Mesenchymal stem cell (in vitro differentiated cells and primary cell): ENCODE measurements around the gene OR1L6. TPM values are rescaled to one million over a fixed set of nuclear protein-coding genes. Genes with fewer than 3 reads are reported as not detected.

Experiments
- DNase-seq: peaks from one replicate; pipeline ENCODE4 v3.0.0-alpha.2; 2013
- H2AFZ ChIP-seq: one replicate; pipeline ENCODE4 v1.6.1; 2013; ENCODE audit warnings: low read depth, mild to moderate bottlenecking, control low read depth, inconsistent platforms, low read length, moderate library complexity
- H2AK5ac ChIP-seq: 2 replicates; pipeline ENCODE4 v1.6.1; 2013; ENCODE audit warnings: low read length, moderate library complexity, mild to moderate bottlenecking, inconsistent platforms; ENCODE audit not compliant: severe bottlenecking
- H2BK120ac ChIP-seq: one replicate; pipeline ENCODE4 v1.6.1; 2013; ENCODE audit warnings: low read depth, mild to moderate bottlenecking, inconsistent platforms, low read length, moderate library complexity
- H2BK12ac ChIP-seq, 2 experiments: one replicate each; pipeline ENCODE4 v1.6.1; 2013; ENCODE audit warnings: inconsistent platforms in 2 of 2, low read length in 2 of 2, mild to moderate bottlenecking in 2 of 2, moderate library complexity in 2 of 2, control low read depth in 1 of 2
- H2BK15ac ChIP-seq: one replicate; pipeline ENCODE4 v1.6.1; 2013; ENCODE audit warnings: mild to moderate bottlenecking, low read depth, inconsistent platforms; ENCODE audit not compliant: poor library complexity, severe bottlenecking
- H2BK5ac ChIP-seq: 2 replicates; pipeline ENCODE4 v1.6.1; 2013; ENCODE audit warnings: low read depth, mild to moderate bottlenecking, low read length, control low read depth, inconsistent platforms; ENCODE audit not compliant: poor library complexity, severe bottlenecking
- H3K14ac ChIP-seq, 2 experiments: one replicate each; pipeline ENCODE4 v1.6.1; 2013; ENCODE audit warnings: inconsistent platforms in 2 of 2, low read length in 2 of 2, control low read depth in 1 of 2, mild to moderate bottlenecking in 1 of 2, moderate library complexity in 1 of 2
- H3K18ac ChIP-seq, 2 experiments: one replicate each; pipeline ENCODE4 v1.6.1; 2013; ENCODE audit warnings: inconsistent platforms in 2 of 2, low read length in 2 of 2, control low read depth in 1 of 2, low read depth in 1 of 2, mild to moderate bottlenecking in 1 of 2
- H3K23ac ChIP-seq, 2 experiments: one replicate each; pipeline ENCODE4 v1.6.1; 2013; ENCODE audit warnings: inconsistent platforms in 2 of 2, low read length in 2 of 2, mild to moderate bottlenecking in 2 of 2, moderate library complexity in 2 of 2, control low read depth in 1 of 2
- H3K27ac ChIP-seq: 2 replicates; pipeline ENCODE4 v1.5.1; 2013; ENCODE audit warnings: mild to moderate bottlenecking, moderate library complexity, low read length, control low read depth, inconsistent platforms; ENCODE audit not compliant: poor library complexity, severe bottlenecking
- H3K27me3 ChIP-seq, 2 experiments: 2 replicates each; pipeline versions ENCODE4 v1.6.1 to v1.7.0; 2013; ENCODE audit warnings: low read length in 2 of 2, mild to moderate bottlenecking in 2 of 2, moderate library complexity in 2 of 2, control low read depth in 1 of 2, inconsistent platforms in 1 of 2; ENCODE audit not compliant: control insufficient read depth in 1 of 2, insufficient read depth in 1 of 2
- H3K36me3 ChIP-seq, 2 experiments: 2 replicates each; pipeline versions ENCODE4 v1.6.1 to v1.7.0; 2013; ENCODE audit warnings: low read length in 2 of 2, control low read depth in 1 of 2, inconsistent platforms in 1 of 2, low read depth in 1 of 2, mild to moderate bottlenecking in 1 of 2; ENCODE audit not compliant: insufficient read depth in 2 of 2, control insufficient read depth in 1 of 2
- H3K4ac ChIP-seq, 2 experiments: one replicate each; pipeline ENCODE4 v1.6.1; 2013; ENCODE audit warnings: inconsistent platforms in 2 of 2, low read length in 2 of 2, mild to moderate bottlenecking in 2 of 2, moderate library complexity in 2 of 2, control low read depth in 1 of 2, low read depth in 1 of 2
- H3K4me1 ChIP-seq: 2 replicates; pipeline ENCODE4 v1.6.1; 2013; ENCODE audit warnings: low read depth, low read length, control low read depth; ENCODE audit not compliant: control insufficient read depth, insufficient read depth
- H3K4me2 ChIP-seq: 2 replicates; pipeline ENCODE4 v1.6.1; 2013; ENCODE audit warnings: low read length, mild to moderate bottlenecking, inconsistent platforms; ENCODE audit not compliant: poor library complexity, severe bottlenecking
- H3K4me3 ChIP-seq, 2 experiments: 2 replicates each; pipeline versions ENCODE4 v1.5.1 to v1.7.0; 2013; ENCODE audit warnings: low read length in 2 of 2, mild to moderate bottlenecking in 2 of 2, control low read depth in 1 of 2, low read depth in 1 of 2; ENCODE audit not compliant: insufficient read depth in 1 of 2
- H3K79me1 ChIP-seq: replicated peaks from 2 replicates; pipeline ENCODE4 v1.6.1; 2013; ENCODE audit warnings: mild to moderate bottlenecking, control low read depth, low read length, inconsistent platforms; ENCODE audit not compliant: poor library complexity, severe bottlenecking
- H3K9ac ChIP-seq: 2 replicates; pipeline ENCODE4 v1.7.0; 2013; ENCODE audit warnings: mild to moderate bottlenecking, low read length, moderate library complexity
- H3K9me3 ChIP-seq: 2 replicates; pipeline ENCODE4 v1.7.0; 2013; ENCODE audit warnings: mild to moderate bottlenecking, low read length; ENCODE audit not compliant: control insufficient read depth
- H4K8ac ChIP-seq: one replicate; pipeline ENCODE4 v1.6.1; 2013; ENCODE audit warnings: inconsistent platforms, mild to moderate bottlenecking, low read length, moderate library complexity
- H4K91ac ChIP-seq: one replicate; pipeline ENCODE4 v1.6.1; 2013; ENCODE audit warnings: mild to moderate bottlenecking, low read length, inconsistent platforms
- WGBS: methylation state at CpG from one replicate; pipeline ENCODE4 v1.1.7; 2013; ENCODE audit warnings: mixed read lengths; 5-methylcytosine and 5-hydroxymethylcytosine counted together
- polyA plus RNA-seq, 2 experiments: library from polyadenylated mRNA; stranded (reverse); fragments of 200-250 nt; gene quantifications; one replicate each; pipeline ENCODE4 v1.2.3, GENCODE V29; 2013

OR1L6 gene
- not detected for polyA plus RNA-seq (2013, experiment 1 of 2)
- not detected for polyA plus RNA-seq (2013, experiment 2 of 2)

GRCh38 chr9:122742003-122742402 is at the start of gene OR1L6:
OR1L6 (plus strand) TSS chr9:122742303; CDS start chr9:122749848, 7,545 bp downstream.
- Histone ChIP-seq H3K14ac (no peak within 1 kb of the TSS), H3K36me3 (no peaks in the 10 kb centered on the region), H3K9me3 (peaks cover 59% of the 10 kb centered on the region), H4K91ac (no peak within 1 kb of the TSS), H3K27ac (no peak within 1 kb of the TSS), H3K79me1 (no peaks in the 10 kb centered on the region), H3K23ac (no peak within 1 kb of the TSS), H3K18ac (no peak within 1 kb of the TSS), H4K8ac (no peak within 1 kb of the TSS), H3K4ac (no peak within 1 kb of the TSS), H3K4me3 (no peak within 1 kb of the TSS), H2AFZ (no peak within 1 kb of the TSS), H2BK120ac (no peak within 1 kb of the TSS), H3K4me1 (no peaks in the 10 kb centered on the region), H3K27me3 (no peaks in the 10 kb centered on the region), H3K4me2 (no peak within 1 kb of the TSS), H2BK5ac (no peak within 1 kb of the TSS), H3K9ac (no peak within 1 kb of the TSS), H2BK12ac (no peak within 1 kb of the TSS), H2AK5ac (no peak within 1 kb of the TSS), H2BK15ac (no peak within 1 kb of the TSS)
- 70% methylated on average over 6 of the region's 6 CpGs for WGBS
- no peak for DNase-seq

- Histone ChIP-seq H3K14ac (no peak overlapping the region), H2AK5ac (no peak overlapping the region), H3K18ac (no peak overlapping the region), H3K9ac (no peak overlapping the region), H3K36me3 (no peaks in the 10 kb centered on the region), H3K27me3 (no peaks in the 10 kb centered on the region), H2BK120ac (no peak overlapping the region), H2AFZ (no peak overlapping the region), H3K4ac (no peak overlapping the region), H2BK15ac (no peak overlapping the region), H3K4me1 (no peaks in the 10 kb centered on the region), H4K8ac (no peak overlapping the region), H2BK12ac (no peak overlapping the region), H3K27ac (no peak overlapping the region), H3K4me2 (no peak overlapping the region), H3K23ac (no peak overlapping the region), H4K91ac (no peak overlapping the region), H3K9me3 (peaks cover 39% of the 10 kb centered on the region), H2BK5ac (no peak overlapping the region), H3K4me3 (no peak overlapping the region), H3K79me1 (no peaks in the 10 kb centered on the region)
- no CpG with 5 or more reads among the region's 1 CpG for WGBS
- no peak for DNase-seq
Observed at GRCh38 chr9:122695696-122696095, 46.4 kb upstream of the OR1L6 start.

- no peak overlapping the region for H3K9ac ChIP-seq
- no peak overlapping the region for H3K4ac ChIP-seq
- H4K8ac ChIP-seq, result no peak overlapping the region
- no peaks in the 10 kb centered on the region for H3K4me1 ChIP-seq
- H3K14ac ChIP-seq, result no peak overlapping the region
- H2BK12ac ChIP-seq, result no peak overlapping the region
- peaks cover 55% of the 10 kb centered on the region for H3K9me3 ChIP-seq
- H3K4me3 ChIP-seq, result no peak overlapping the region
- no peaks in the 10 kb centered on the region for H3K27me3 ChIP-seq
- H2BK5ac ChIP-seq, result no peak overlapping the region
- no peak overlapping the region for H2BK120ac ChIP-seq
- DNase-seq, result no peak
- no peak overlapping the region for H2BK15ac ChIP-seq
- no peak overlapping the region for H2AFZ ChIP-seq
- H2AK5ac ChIP-seq, result no peak overlapping the region
- no peak overlapping the region for H4K91ac ChIP-seq
- no peaks in the 10 kb centered on the region for H3K36me3 ChIP-seq
- no peak overlapping the region for H3K23ac ChIP-seq
- no peak overlapping the region for H3K4me2 ChIP-seq
- no peak overlapping the region for H3K27ac ChIP-seq
- no peak overlapping the region for H3K18ac ChIP-seq
- H3K79me1 ChIP-seq, result no peaks in the 10 kb centered on the region
- WGBS, result 73% methylated on average over 6 of the region's 7 CpGs
Observed at GRCh38 chr9:122718038-122718437, 24.1 kb upstream of the OR1L6 start.

GRCh38 chr9:122719218-122719617 is 22.9 kb upstream of the OR1L6 start:
- 58% methylated on average over 2 of the region's 4 CpGs for WGBS
- Histone ChIP-seq H3K4me3 (no peak overlapping the region), H3K18ac (no peak overlapping the region), H2BK15ac (no peak overlapping the region), H2AFZ (no peak overlapping the region), H3K36me3 (no peaks in the 10 kb centered on the region), H3K4me2 (no peak overlapping the region), H2BK12ac (no peak overlapping the region), H4K91ac (no peak overlapping the region), H3K14ac (no peak overlapping the region), H3K9ac (no peak overlapping the region), H3K79me1 (no peaks in the 10 kb centered on the region), H2AK5ac (no peak overlapping the region), H3K27me3 (no peaks in the 10 kb centered on the region), H3K23ac (no peak overlapping the region), H2BK5ac (no peak overlapping the region), H3K4me1 (no peaks in the 10 kb centered on the region), H3K4ac (no peak overlapping the region), H2BK120ac (no peak overlapping the region), H3K27ac (no peak overlapping the region), H3K9me3 (peaks cover 65% of the 10 kb centered on the region), H4K8ac (no peak overlapping the region)
- no peak for DNase-seq
